ENCODE data around the gene HYAL3. TPM values are rescaled to one million over a fixed set of nuclear protein-coding genes. Genes with fewer than 3 reads are reported as not detected.
A peak's percentile ranks its signal among the peaks of the same experiment; 100 is the strongest.

HYAL3 gene
- total and polyA plus RNA-seq, 7 experiments from 2014 or later, result 2.3 to 10.7 (median 3.6) TPM

- Mint-ChIP-seq H3K4me3 (peak within 1 kb of the TSS; percentile 74 to 90 (median 82)), H3K27me3 (no peaks in the 10 kb centered on the region), H3K27ac (peak within 1 kb of the TSS; percentile 40 to 96 (median 93)), H3K4me1 (peaks cover 17 to 49% (median 39%) of the 10 kb centered on the region in 7 donors), H3K9me3 (no peaks in the 10 kb centered on the region), H3K36me3 (peaks cover 0 to 4% (median 0%) of the 10 kb centered on the region in 5 donors)
- Histone ChIP-seq H3K27ac (ENCODE audit: low read depth, low read length) (peak within 1 kb of the TSS; percentile 95), H3K4me1 (ENCODE audit: control insufficient read depth in 2 of 2, insufficient read depth in 2 of 2, low read length in 2 of 2) (peaks cover 15 to 23% of the 10 kb centered on the region in 2 donors), H3K9me3 (ENCODE audit: control insufficient read depth in 2 of 3, low read length in 3 of 3) (no peaks in the 10 kb centered on the region), H3K27me3 (ENCODE audit: control insufficient read depth in 2 of 2, insufficient read depth in 2 of 2, low read length in 2 of 2) (no peaks in the 10 kb centered on the region), H3K4me3 (ENCODE audit: low read length) (peak within 1 kb of the TSS; percentile 97), H3K36me3 (ENCODE audit: control insufficient read depth in 2 of 3, insufficient read depth in 3 of 3, low read length in 3 of 3) (peaks cover 0 to 14% (median 0%) of the 10 kb centered on the region in 3 experiments)
- no peak for ATAC-seq
- no peak for DNase-seq
- ChIA-PET CTCF (interaction anchor here (0.6 to 2.7 kb wide), 4 partner anchors 14 to 30 kb away, joined by 3 to 13 read pairs (median 3); partner anchors contain the start of genes HYAL3, IFRD2 and NAA80), POLR2A (interaction anchor here (1.3 to 34.0 kb wide), 3 partner anchors 14 to 34 kb away, joined by 5 to 656 read pairs (median 27); partner anchors contain the start of genes CYB561D2, NPRL2, RASSF1 and TMEM115)
- intact Hi-C loops (cut with micrococcal nuclease), result no loop called here
These were observed 23.3 kb upstream of the HYAL3 start, which contains the start of gene HYAL2 for GRCh38 chr3:50322386-50323091. Gene HYAL2, minus strand, starts transcription at chr3:50322745. Its CDS starts 2,256 bp downstream, at chr3:50320489.

- CTCF ChIA-PET, result interaction anchor here (1.2 kb wide), 1 partner anchor 43 kb away, joined by 4 read pairs; no protein-coding TSS in a partner anchor
- Mint-ChIP-seq H3K4me3 (peak overlapping the region in 7 of 10 donors; percentile 35 to 90 (median 81)), H3K36me3 (peaks cover 0 to 4% (median 0%) of the 10 kb centered on the region in 5 donors), H3K27ac (peak overlapping the region in 2 of 9 donors; percentile 91 to 93), H3K9me3 (no peaks in the 10 kb centered on the region), H3K27me3 (no peaks in the 10 kb centered on the region), H3K4me1 (peaks cover 17 to 45% (median 35%) of the 10 kb centered on the region in 7 donors)
- no peaks in the 10 kb centered on the region for H3K27me3 ChIP-seq (ENCODE audit: control insufficient read depth in 2 of 2, insufficient read depth in 2 of 2, low read length in 2 of 2)
- H3K27ac ChIP-seq (ENCODE audit: low read depth, low read length), result peak overlapping the region; percentile 95
- H3K36me3 ChIP-seq (ENCODE audit: control insufficient read depth in 2 of 3, insufficient read depth in 3 of 3, low read length in 3 of 3), result peaks cover 0 to 14% (median 0%) of the 10 kb centered on the region in 3 experiments
- intact Hi-C loops (cut with micrococcal nuclease), result no loop called here
- ATAC-seq, result no peak
- peaks cover 11 to 23% of the 10 kb centered on the region in 2 donors for H3K4me1 ChIP-seq (ENCODE audit: control insufficient read depth in 2 of 2, insufficient read depth in 2 of 2, low read length in 2 of 2)
- H3K4me3 ChIP-seq (ENCODE audit: low read length), result peak overlapping the region; percentile 97
- no peak for DNase-seq
- H3K9me3 ChIP-seq (ENCODE audit: control insufficient read depth in 2 of 3, low read length in 3 of 3), result no peaks in the 10 kb centered on the region
- POLR2A ChIA-PET, result interaction anchor here (1.3 to 34.0 kb wide), 4 partner anchors 15 to 34 kb away, joined by 5 to 656 read pairs (median 20); partner anchors contain the start of genes CYB561D2, HYAL3, NAA80 and NPRL2
These were observed 22.8 kb upstream of the HYAL3 start for GRCh38 chr3:50322115-50322385.

- H3K36me3 Mint-ChIP-seq, result peaks cover 0 to 7% (median 0%) of the 10 kb centered on the region in 5 donors
- H3K4me3 ChIP-seq (ENCODE audit: low read length), result peak overlapping the region; percentile 97
- no peaks in the 10 kb centered on the region for H3K27me3 ChIP-seq (ENCODE audit: control insufficient read depth in 2 of 2, insufficient read depth in 2 of 2, low read length in 2 of 2)
- H3K4me1 Mint-ChIP-seq, result peaks cover 21 to 45% (median 36%) of the 10 kb centered on the region in 7 donors
- H3K9me3 Mint-ChIP-seq, result no peaks in the 10 kb centered on the region
- peak overlapping the region; percentile 74 to 90 (median 82) for H3K4me3 Mint-ChIP-seq
- H3K27me3 Mint-ChIP-seq, result no peaks in the 10 kb centered on the region
- H3K27ac Mint-ChIP-seq, result peak overlapping the region; percentile 40 to 96 (median 93)
- CTCF ChIA-PET, result interaction anchor here (0.7 to 1.2 kb wide), 3 partner anchors 16 to 43 kb away, joined by 3 to 4 read pairs (median 3); partner anchors contain the start of genes HYAL3 and NAA80
- H3K27ac ChIP-seq (ENCODE audit: low read depth, low read length), result peak overlapping the region; percentile 95
- DNase-seq, result peak; percentile 67 to 90 (median 83)
- H3K9me3 ChIP-seq (ENCODE audit: control insufficient read depth in 2 of 3, low read length in 3 of 3), result no peaks in the 10 kb centered on the region
- H3K4me1 ChIP-seq (ENCODE audit: control insufficient read depth in 2 of 2, insufficient read depth in 2 of 2, low read length in 2 of 2), result peaks cover 12 to 21% of the 10 kb centered on the region in 2 donors
- intact Hi-C loops (cut with micrococcal nuclease), result loop anchor here (1.0 to 2.0 kb wide), 10 partner anchors 15 to 648 kb away; partner anchors contain the start of genes HYAL3 (in 2 of the 2), NAA80 (in 2 of the 2), CYB561D2 (in 1 of the 2) and IFRD2 (in 1 of the 2)
- ATAC-seq, result peak; percentile 83
- H3K36me3 ChIP-seq (ENCODE audit: control insufficient read depth in 2 of 3, insufficient read depth in 3 of 3, low read length in 3 of 3), result peaks cover 0 to 14% (median 0%) of the 10 kb centered on the region in 3 experiments
- POLR2A ChIA-PET, result interaction anchor here (1.3 to 34.0 kb wide), 4 partner anchors 15 to 35 kb away, joined by 5 to 656 read pairs (median 20); partner anchors contain the start of genes CYB561D2, HYAL3, NAA80 and NPRL2
These were observed 22.3 kb upstream of the HYAL3 start for GRCh38 chr3:50321336-50322114.

- H3K27me3 ChIP-seq (ENCODE audit: control insufficient read depth in 2 of 2, insufficient read depth in 2 of 2, low read length in 2 of 2), result no peaks in the 10 kb centered on the region
- Mint-ChIP-seq H3K4me1 (peaks cover 26 to 45% (median 39%) of the 10 kb centered on the region in 7 donors), H3K9me3 (no peaks in the 10 kb centered on the region), H3K4me3 (peak overlapping the region; percentile 84 to 96 (median 92)), H3K36me3 (peaks cover 0 to 10% (median 0%) of the 10 kb centered on the region in 5 donors), H3K27me3 (no peaks in the 10 kb centered on the region), H3K27ac (peak overlapping the region in 8 of 9 donors; percentile 62 to 93 (median 88))
- intact Hi-C loops (cut with micrococcal nuclease), result loop anchor here (1.0 to 2.0 kb wide), 10 partner anchors 16 to 648 kb away; partner anchors contain the start of genes HYAL3 (in 2 of the 2), NAA80 (in 2 of the 2), CYB561D2 (in 1 of the 2) and IFRD2 (in 1 of the 2)
- ChIA-PET CTCF (interaction anchor here (0.7 to 1.2 kb wide), 5 partner anchors 15 to 44 kb away, joined by 3 to 5 read pairs (median 3); partner anchors contain the start of genes HYAL3 and NAA80), POLR2A (interaction anchor here (1.0 to 34.0 kb wide), 4 partner anchors 16 to 36 kb away, joined by 4 to 656 read pairs (median 20); partner anchors contain the start of genes CYB561D2, HYAL3, NAA80 and NPRL2)
- H3K4me1 ChIP-seq (ENCODE audit: control insufficient read depth in 2 of 2, insufficient read depth in 2 of 2, low read length in 2 of 2), result peaks cover 14 to 27% of the 10 kb centered on the region in 2 donors
- DNase-seq (peak in 3 of 9 donors; percentile 46 to 86 (median 49)), ATAC-seq (peak; percentile 58)
- H3K4me3 ChIP-seq (ENCODE audit: low read length), result peak overlapping the region; percentile 97
- peak overlapping the region; percentile 95 for H3K27ac ChIP-seq (ENCODE audit: low read depth, low read length)
- H3K9me3 ChIP-seq (ENCODE audit: control insufficient read depth in 2 of 3, low read length in 3 of 3), result no peaks in the 10 kb centered on the region
- peaks cover 0 to 10% (median 0%) of the 10 kb centered on the region in 3 experiments for H3K36me3 ChIP-seq (ENCODE audit: control insufficient read depth in 2 of 3, insufficient read depth in 3 of 3, low read length in 3 of 3)
These were observed 21.7 kb upstream of the HYAL3 start for GRCh38 chr3:50320853-50321335.

GRCh38 chr3:50319894-50320625, 20.9 kb upstream of the HYAL3 start:
- Mint-ChIP-seq H3K9me3 (no peaks in the 10 kb centered on the region), H3K36me3 (peaks cover 0 to 10% (median 0%) of the 10 kb centered on the region in 5 donors), H3K4me3 (peak overlapping the region; percentile 84 to 96 (median 92)), H3K27ac (peak overlapping the region in 5 of 9 donors; percentile 4 to 91 (median 41)), H3K4me1 (peaks cover 26 to 48% (median 39%) of the 10 kb centered on the region in 7 donors), H3K27me3 (no peaks in the 10 kb centered on the region)
- H3K4me1 ChIP-seq (ENCODE audit: control insufficient read depth in 2 of 2, insufficient read depth in 2 of 2, low read length in 2 of 2), result peaks cover 14 to 28% of the 10 kb centered on the region in 2 donors
- peak overlapping the region; percentile 95 for H3K27ac ChIP-seq (ENCODE audit: low read depth, low read length)
- ATAC-seq (no peak), DNase-seq (no peak)
- ChIA-PET POLR2A (interaction anchor here (0.9 to 34.0 kb wide), 6 partner anchors 17 to 36 kb away, joined by 3 to 656 read pairs (median 8); partner anchors contain the start of genes CYB561D2, HYAL3, IFRD2 and NAA80), CTCF (interaction anchor here (1.0 to 1.1 kb wide), 3 partner anchors 16 to 32 kb away, joined by 3 to 5 read pairs (median 3); partner anchors contain the start of genes HYAL3 and NAA80)
- intact Hi-C loops (cut with micrococcal nuclease), result loop anchor here (2.0 kb wide), 2 partner anchors 17 to 93 kb away; no protein-coding TSS in a partner anchor
- H3K36me3 ChIP-seq (ENCODE audit: control insufficient read depth in 2 of 3, insufficient read depth in 3 of 3, low read length in 3 of 3), result peaks cover 0 to 1% (median 0%) of the 10 kb centered on the region in 3 experiments
- no peaks in the 10 kb centered on the region for H3K27me3 ChIP-seq (ENCODE audit: control insufficient read depth in 2 of 2, insufficient read depth in 2 of 2, low read length in 2 of 2)
- peak overlapping the region; percentile 97 for H3K4me3 ChIP-seq (ENCODE audit: low read length)
- no peaks in the 10 kb centered on the region for H3K9me3 ChIP-seq (ENCODE audit: control insufficient read depth in 2 of 3, low read length in 3 of 3)
